Body of pancreas (tissue), 4 donors: Measurements from ENCODE around the gene HOXD4.

Experiments used
- POLR2A ChIP-seq, 3 donors: fragments of 450-650 bp; IDR thresholded peaks; one replicate each; pipeline ENCODE4 v1.6.1; 2016; ENCODE audit warnings: antibody characterized with exemption in 3 of 3, mild to moderate bottlenecking in 2 of 3
- TF ChIP-seq, protein P1 (sequence below), 7 experiments: fragments of 450-650 bp in 4 of 7; fragments of 200-600 bp in 3 of 7; sonication (generic) in 3 of 7; IDR thresholded peaks; one replicate each; pipeline ENCODE4 v1.5.1; 2016 to 2019; ENCODE audit warnings: antibody characterized with exemption in 7 of 7

DNA sequence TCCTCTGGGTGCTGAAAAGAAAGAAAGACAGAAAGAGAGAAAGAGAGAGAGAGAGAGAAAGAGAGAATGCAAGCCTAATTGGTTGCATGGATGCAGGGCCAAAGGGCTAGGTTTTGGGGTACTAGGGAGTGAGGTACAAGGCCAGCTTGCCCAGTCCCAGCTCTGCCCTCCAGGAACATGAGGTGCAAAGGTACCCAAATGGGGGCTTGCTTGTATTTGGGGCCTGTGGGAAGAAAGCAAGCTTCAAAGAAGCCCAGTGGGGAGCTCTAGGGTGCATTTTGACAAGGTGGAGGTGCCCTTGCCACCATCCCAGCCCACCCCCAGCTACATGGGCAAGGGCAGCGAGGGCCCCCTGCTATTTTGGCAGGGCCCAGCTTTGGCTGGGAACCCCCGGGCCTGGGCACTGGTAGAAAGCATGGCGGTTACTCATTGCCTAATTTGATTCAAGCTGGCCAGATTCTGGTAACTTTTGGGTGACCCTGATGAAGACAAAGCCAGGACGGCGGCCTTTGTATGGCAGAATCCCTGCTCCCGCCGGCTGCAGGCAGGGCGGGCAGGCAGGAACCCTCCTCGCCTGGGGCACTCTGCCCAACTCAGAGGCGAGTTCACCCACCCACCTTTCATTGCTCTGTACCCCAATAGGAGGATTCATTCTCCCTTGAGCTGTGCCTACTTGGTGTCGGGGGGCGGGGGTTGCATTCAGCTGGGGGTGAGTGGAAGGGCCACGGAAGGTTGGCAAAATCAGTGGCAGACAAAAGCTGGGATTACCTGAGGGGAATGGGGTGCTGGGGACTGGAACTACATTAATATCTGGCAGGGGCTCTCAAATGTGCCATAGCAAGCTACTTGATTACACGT is 537 bp upstream of the HOXD4 start:
- TF ChIP-seq POLR2A (IDR thresholded peaks at IDR 0.05): no peak
- TF ChIP-seq, protein P1, sequence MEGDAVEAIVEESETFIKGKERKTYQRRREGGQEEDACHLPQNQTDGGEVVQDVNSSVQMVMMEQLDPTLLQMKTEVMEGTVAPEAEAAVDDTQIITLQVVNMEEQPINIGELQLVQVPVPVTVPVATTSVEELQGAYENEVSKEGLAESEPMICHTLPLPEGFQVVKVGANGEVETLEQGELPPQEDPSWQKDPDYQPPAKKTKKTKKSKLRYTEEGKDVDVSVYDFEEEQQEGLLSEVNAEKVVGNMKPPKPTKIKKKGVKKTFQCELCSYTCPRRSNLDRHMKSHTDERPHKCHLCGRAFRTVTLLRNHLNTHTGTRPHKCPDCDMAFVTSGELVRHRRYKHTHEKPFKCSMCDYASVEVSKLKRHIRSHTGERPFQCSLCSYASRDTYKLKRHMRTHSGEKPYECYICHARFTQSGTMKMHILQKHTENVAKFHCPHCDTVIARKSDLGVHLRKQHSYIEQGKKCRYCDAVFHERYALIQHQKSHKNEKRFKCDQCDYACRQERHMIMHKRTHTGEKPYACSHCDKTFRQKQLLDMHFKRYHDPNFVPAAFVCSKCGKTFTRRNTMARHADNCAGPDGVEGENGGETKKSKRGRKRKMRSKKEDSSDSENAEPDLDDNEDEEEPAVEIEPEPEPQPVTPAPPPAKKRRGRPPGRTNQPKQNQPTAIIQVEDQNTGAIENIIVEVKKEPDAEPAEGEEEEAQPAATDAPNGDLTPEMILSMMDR (IDR thresholded peaks at IDR 0.05): no peak
